Measurements from ENCODE around the gene SLC2A5. TPM values are rescaled to one million over a fixed set of nuclear protein-coding genes. Genes with fewer than 3 reads are reported as not detected.

Gene SLC2A5
- total and polyA plus RNA-seq, 9 of the 15 experiments (the other 6 are each of a cell fraction or from before 2014, with no cell fraction given): 0.08 TPM; not detected in 8

DNA sequence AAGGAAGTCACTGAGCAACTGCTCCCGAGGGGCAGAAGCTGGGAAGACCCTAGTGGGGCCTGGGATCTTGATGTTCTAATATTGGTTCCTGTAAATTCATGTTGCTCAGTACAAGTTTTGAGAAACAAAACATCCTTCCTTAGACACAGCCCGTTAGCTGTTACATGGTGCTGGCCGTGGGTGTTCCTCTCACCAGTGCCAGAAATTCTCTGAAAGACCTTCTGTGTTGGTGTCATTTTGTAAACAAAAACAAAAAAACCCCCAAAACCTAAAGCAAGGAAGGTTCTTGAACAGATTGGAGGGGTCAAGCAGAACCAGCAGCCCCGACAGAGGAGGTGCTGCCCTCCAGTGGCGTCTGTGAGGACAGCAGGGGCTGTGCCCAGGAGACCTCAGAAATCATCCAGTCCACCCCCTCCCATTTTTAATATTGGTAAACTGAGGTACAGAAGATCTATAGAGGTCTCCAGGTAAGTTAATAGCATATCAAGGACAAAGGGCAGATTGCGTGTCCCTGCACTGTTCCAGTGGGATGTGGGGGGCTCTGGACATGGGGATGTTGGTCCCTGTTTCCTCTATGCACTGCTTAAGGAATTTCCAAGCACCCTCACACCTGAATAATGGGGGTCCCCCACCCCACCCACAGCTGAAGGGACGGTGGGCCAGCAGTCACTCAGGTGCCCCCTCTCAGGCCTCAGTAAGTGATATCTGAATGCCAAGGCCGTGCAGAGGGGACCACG lies 81.4 kb downstream of the SLC2A5 start (continued):
- TF ChIP-seq, protein P1, sequence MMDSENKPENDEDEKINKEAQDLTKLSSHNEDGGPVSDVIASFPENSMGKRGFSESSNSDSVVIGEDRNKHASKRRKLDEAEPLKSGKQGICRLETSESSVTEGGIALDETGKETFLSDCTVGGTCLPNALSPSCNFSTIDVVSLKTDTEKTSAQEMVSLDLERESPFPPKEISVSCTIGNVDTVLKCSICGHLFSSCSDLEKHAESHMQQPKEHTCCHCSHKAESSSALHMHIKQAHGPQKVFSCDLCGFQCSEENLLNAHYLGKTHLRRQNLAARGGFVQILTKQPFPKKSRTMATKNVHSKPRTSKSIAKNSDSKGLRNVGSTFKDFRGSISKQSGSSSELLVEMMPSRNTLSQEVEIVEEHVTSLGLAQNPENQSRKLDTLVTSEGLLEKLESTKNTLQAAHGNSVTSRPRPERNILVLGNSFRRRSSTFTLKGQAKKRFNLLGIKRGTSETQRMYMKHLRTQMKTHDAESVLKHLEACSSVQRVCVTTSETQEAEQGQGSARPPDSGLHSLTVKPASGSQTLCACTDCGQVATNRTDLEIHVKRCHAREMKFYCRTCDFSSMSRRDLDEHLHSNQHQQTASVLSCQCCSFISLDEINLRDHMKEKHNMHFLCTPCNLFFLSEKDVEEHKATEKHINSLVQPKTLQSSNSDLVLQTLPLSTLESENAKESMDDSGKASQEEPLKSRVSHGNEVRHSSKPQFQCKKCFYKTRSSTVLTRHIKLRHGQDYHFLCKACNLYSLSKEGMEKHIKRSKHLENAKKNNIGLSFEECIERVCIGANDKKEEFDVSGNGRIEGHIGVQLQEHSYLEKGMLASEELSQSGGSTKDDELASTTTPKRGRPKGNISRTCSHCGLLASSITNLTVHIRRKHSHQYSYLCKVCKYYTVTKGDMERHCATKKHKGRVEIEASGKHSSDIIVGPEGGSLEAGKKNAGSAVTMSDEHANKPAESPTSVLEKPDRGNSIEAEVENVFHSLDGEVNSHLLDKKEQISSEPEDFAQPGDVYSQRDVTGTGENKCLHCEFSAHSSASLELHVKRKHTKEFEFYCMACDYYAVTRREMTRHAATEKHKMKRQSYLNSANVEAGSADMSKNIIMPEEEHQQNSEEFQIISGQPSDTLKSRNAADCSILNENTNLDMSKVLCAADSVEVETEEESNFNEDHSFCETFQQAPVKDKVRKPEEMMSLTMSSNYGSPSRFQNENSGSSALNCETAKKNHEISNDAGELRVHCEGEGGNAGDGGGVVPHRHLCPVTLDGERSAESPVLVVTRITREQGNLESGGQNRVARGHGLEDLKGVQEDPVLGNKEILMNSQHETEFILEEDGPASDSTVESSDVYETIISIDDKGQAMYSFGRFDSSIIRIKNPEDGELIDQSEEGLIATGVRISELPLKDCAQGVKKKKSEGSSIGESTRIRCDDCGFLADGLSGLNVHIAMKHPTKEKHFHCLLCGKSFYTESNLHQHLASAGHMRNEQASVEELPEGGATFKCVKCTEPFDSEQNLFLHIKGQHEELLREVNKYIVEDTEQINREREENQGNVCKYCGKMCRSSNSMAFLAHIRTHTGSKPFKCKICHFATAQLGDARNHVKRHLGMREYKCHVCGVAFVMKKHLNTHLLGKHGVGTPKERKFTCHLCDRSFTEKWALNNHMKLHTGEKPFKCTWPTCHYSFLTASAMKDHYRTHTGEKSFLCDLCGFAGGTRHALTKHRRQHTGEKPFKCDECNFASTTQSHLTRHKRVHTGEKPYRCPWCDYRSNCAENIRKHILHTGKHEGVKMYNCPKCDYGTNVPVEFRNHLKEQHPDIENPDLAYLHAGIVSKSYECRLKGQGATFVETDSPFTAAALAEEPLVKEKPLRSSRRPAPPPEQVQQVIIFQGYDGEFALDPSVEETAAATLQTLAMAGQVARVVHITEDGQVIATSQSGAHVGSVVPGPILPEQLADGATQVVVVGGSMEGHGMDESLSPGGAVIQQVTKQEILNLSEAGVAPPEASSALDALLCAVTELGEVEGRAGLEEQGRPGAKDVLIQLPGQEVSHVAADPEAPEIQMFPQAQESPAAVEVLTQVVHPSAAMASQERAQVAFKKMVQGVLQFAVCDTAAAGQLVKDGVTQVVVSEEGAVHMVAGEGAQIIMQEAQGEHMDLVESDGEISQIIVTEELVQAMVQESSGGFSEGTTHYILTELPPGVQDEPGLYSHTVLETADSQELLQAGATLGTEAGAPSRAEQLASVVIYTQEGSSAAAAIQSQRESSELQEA (IDR thresholded peaks at IDR 0.05; ENCODE audit: low read depth): no peak
- TF ChIP-seq ZNF696 (CRISPR knock-in tag; conservative IDR thresholded peaks at IDR 0.05): no peak
- no peak for TF ChIP-seq MAFG (tag; conservative IDR thresholded peaks at IDR 0.05)
- no peak for TF ChIP-seq ZNF24 (IDR thresholded peaks at IDR 0.05)
- TF ChIP-seq, protein P2, sequence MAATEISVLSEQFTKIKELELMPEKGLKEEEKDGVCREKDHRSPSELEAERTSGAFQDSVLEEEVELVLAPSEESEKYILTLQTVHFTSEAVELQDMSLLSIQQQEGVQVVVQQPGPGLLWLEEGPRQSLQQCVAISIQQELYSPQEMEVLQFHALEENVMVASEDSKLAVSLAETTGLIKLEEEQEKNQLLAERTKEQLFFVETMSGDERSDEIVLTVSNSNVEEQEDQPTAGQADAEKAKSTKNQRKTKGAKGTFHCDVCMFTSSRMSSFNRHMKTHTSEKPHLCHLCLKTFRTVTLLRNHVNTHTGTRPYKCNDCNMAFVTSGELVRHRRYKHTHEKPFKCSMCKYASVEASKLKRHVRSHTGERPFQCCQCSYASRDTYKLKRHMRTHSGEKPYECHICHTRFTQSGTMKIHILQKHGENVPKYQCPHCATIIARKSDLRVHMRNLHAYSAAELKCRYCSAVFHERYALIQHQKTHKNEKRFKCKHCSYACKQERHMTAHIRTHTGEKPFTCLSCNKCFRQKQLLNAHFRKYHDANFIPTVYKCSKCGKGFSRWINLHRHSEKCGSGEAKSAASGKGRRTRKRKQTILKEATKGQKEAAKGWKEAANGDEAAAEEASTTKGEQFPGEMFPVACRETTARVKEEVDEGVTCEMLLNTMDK (IDR thresholded peaks at IDR 0.05; ENCODE audit: borderline replicate concordance, insufficient read depth, low read depth, low read length, poor library complexity, severe bottlenecking): no peak
- no peak for TF ChIP-seq RBM17 (IDR thresholded peaks at IDR 0.05; ENCODE audit: borderline replicate concordance, low read depth, low read length)
- TF ChIP-seq ZNF12 (CRISPR knock-in tag; IDR thresholded peaks at IDR 0.05): no peak
- TF ChIP-seq GATAD2A (IDR thresholded peaks at IDR 0.05): no peak
- TF ChIP-seq RB1 (IDR thresholded peaks at IDR 0.05; ENCODE audit: low read depth): 0 out of 2 replicates have a peak, but pooled peaks have one; percentile 26
- TF ChIP-seq HNRNPLL (IDR thresholded peaks at IDR 0.05; ENCODE audit: low read depth, low read length, poor library complexity, severe bottlenecking): no peak
- no peak for TF ChIP-seq RHOXF2B (CRISPR knock-in tag; conservative IDR thresholded peaks at IDR 0.05)
- TF ChIP-seq, protein P3, sequence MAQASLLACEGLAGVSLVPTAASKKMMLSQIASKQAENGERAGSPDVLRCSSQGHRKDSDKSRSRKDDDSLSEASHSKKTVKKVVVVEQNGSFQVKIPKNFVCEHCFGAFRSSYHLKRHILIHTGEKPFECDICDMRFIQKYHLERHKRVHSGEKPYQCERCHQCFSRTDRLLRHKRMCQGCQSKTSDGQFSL (CRISPR knock-in tag; IDR thresholded peaks at IDR 0.05): no peak
- TF ChIP-seq, protein P3 (tag; IDR thresholded peaks at IDR 0.05): no peak
- TF ChIP-seq CEBPG (CRISPR knock-in tag; IDR thresholded peaks at IDR 0.05): no peak
- TF ChIP-seq CEBPG (tag; conservative IDR thresholded peaks at IDR 0.05 in 1 of 2, IDR thresholded peaks at IDR 0.05 in 1 of 2): no peak
- no peak for TF ChIP-seq ILK (tag; IDR thresholded peaks at IDR 0.05; ENCODE audit: borderline replicate concordance, low read depth)
- TF ChIP-seq CBX8 (IDR thresholded peaks at IDR 0.05; ENCODE audit: borderline replicate concordance, extremely low read depth, low read depth, low read length, poor library complexity, severe bottlenecking): no peak
